ENCODE results near the gene ANKRD34A. TPM values are rescaled to one million over a fixed set of nuclear protein-coding genes. Genes with fewer than 3 reads are reported as not detected.

Gene ANKRD34A
- total and polyA plus RNA-seq, 2 donors (not counting 1 experiment from before 2014, with no cell fraction given) = 1.2 to 1.9 TPM

- H3K79me2 ChIP-seq (ENCODE audit: control insufficient read depth, insufficient read depth, low read length) = no peaks in the 10 kb centered on the region
- no peak overlapping the region for H3K27ac ChIP-seq (ENCODE audit: insufficient read depth, low read length)
- no peak for DNase-seq (ENCODE audit: low read depth in 2 of 2)
- H2AFZ ChIP-seq (ENCODE audit: low read length) = no peak overlapping the region
- no peak for TF ChIP-seq CTCF (conservative IDR thresholded peaks at IDR 0.05 in 1 of 2, IDR thresholded peaks at IDR 0.05 in 1 of 2; ENCODE audit: low read depth in 1 of 2, low read length in 2 of 2)
- no peak for TF ChIP-seq EZH2 (IDR thresholded peaks at IDR 0.05; ENCODE audit: low read length, missing control alignments)
- no peaks in the 10 kb centered on the region for H3K36me3 ChIP-seq (ENCODE audit: control insufficient read depth, insufficient read depth, low read length)
- H3K27me3 ChIP-seq (ENCODE audit: control insufficient read depth, insufficient read depth, low read length) = no peaks in the 10 kb centered on the region
- H3K4me3 ChIP-seq (replicated peaks in 1 of 4; ENCODE audit: control extremely low read depth in 1 of 4, insufficient read depth in 1 of 4, low read depth in 3 of 4, low read length in 4 of 4) = no peak overlapping the region
- no peaks in the 10 kb centered on the region for H4K20me1 ChIP-seq (ENCODE audit: control insufficient read depth, extremely low read depth, insufficient read depth, low read length)
- no peak overlapping the region for H3K4me2 ChIP-seq (ENCODE audit: extremely low read depth, insufficient read depth, low read length)
- H3K4me1 ChIP-seq (ENCODE audit: control insufficient read depth, extremely low read depth, insufficient read depth, low read length) = peaks cover 17% of the 10 kb centered on the region
- H3K9ac ChIP-seq (ENCODE audit: insufficient read depth, low read length) = no peak overlapping the region
- no peaks in the 10 kb centered on the region for H3K9me3 ChIP-seq (ENCODE audit: control insufficient read depth, insufficient read depth, low read depth, low read length)
Observed at GRCh38 chr1:145967288-145967687, 2.9 kb upstream of the ANKRD34A start.

- no peak overlapping the region for H3K9ac ChIP-seq (ENCODE audit: insufficient read depth, low read length)
- H3K27me3 ChIP-seq (ENCODE audit: control insufficient read depth, insufficient read depth, low read length) = no peaks in the 10 kb centered on the region
- no peak for DNase-seq (ENCODE audit: low read depth in 2 of 2)
- peak overlapping the region; percentile 70 for H3K4me2 ChIP-seq (ENCODE audit: extremely low read depth, insufficient read depth, low read length)
- no peaks in the 10 kb centered on the region for H4K20me1 ChIP-seq (ENCODE audit: control insufficient read depth, extremely low read depth, insufficient read depth, low read length)
- H3K79me2 ChIP-seq (ENCODE audit: control insufficient read depth, insufficient read depth, low read length) = peaks cover 2% of the 10 kb centered on the region
- no peak overlapping the region for H3K27ac ChIP-seq (ENCODE audit: insufficient read depth, low read length)
- H3K4me3 ChIP-seq (replicated peaks in 1 of 4; ENCODE audit: control extremely low read depth in 1 of 4, insufficient read depth in 1 of 4, low read depth in 3 of 4, low read length in 4 of 4) = peak overlapping the region; percentile 65 to 92 (median 74)
- H3K9me3 ChIP-seq (ENCODE audit: control insufficient read depth, insufficient read depth, low read depth, low read length) = no peaks in the 10 kb centered on the region
- peaks cover 29% of the 10 kb centered on the region for H3K4me1 ChIP-seq (ENCODE audit: control insufficient read depth, extremely low read depth, insufficient read depth, low read length)
- H2AFZ ChIP-seq (ENCODE audit: low read length) = no peak overlapping the region
- H3K36me3 ChIP-seq (ENCODE audit: control insufficient read depth, insufficient read depth, low read length) = peaks cover 1% of the 10 kb centered on the region
- no peak for TF ChIP-seq EZH2 (IDR thresholded peaks at IDR 0.05; ENCODE audit: low read length, missing control alignments)
- TF ChIP-seq CTCF (conservative IDR thresholded peaks at IDR 0.05 in 1 of 2, IDR thresholded peaks at IDR 0.05 in 1 of 2; ENCODE audit: low read depth in 1 of 2, low read length in 2 of 2) = no peak
Observed at GRCh38 chr1:145965119-145965744, 857 bp upstream of the ANKRD34A start.

- Histone ChIP-seq H3K4me1 (ENCODE audit: control insufficient read depth, extremely low read depth, insufficient read depth, low read length) (peaks cover 29% of the 10 kb centered on the region), H3K9me3 (ENCODE audit: control insufficient read depth, insufficient read depth, low read depth, low read length) (no peaks in the 10 kb centered on the region), H4K20me1 (ENCODE audit: control insufficient read depth, extremely low read depth, insufficient read depth, low read length) (no peaks in the 10 kb centered on the region), H3K27ac (ENCODE audit: insufficient read depth, low read length) (peak overlapping the region; percentile 87), H3K4me3 (replicated peaks in 1 of 4; ENCODE audit: control extremely low read depth in 1 of 4, insufficient read depth in 1 of 4, low read depth in 3 of 4, low read length in 4 of 4) (peak overlapping the region; percentile 65 to 92 (median 74)), H3K79me2 (ENCODE audit: control insufficient read depth, insufficient read depth, low read length) (peaks cover 2% of the 10 kb centered on the region), H3K4me2 (ENCODE audit: extremely low read depth, insufficient read depth, low read length) (peak overlapping the region; percentile 82), H3K9ac (ENCODE audit: insufficient read depth, low read length) (peak overlapping the region; percentile 36), H2AFZ (ENCODE audit: low read length) (peak overlapping the region; percentile 89), H3K27me3 (ENCODE audit: control insufficient read depth, insufficient read depth, low read length) (no peaks in the 10 kb centered on the region), H3K36me3 (ENCODE audit: control insufficient read depth, insufficient read depth, low read length) (peaks cover 1% of the 10 kb centered on the region)
- TF ChIP-seq CTCF (conservative IDR thresholded peaks at IDR 0.05 in 1 of 2, IDR thresholded peaks at IDR 0.05 in 1 of 2; ENCODE audit: low read depth in 1 of 2, low read length in 2 of 2) (no peak), EZH2 (IDR thresholded peaks at IDR 0.05; ENCODE audit: low read length, missing control alignments) (no peak)
- DNase-seq (ENCODE audit: low read depth in 2 of 2) = peak in 1 of 2 donors; percentile 80
Observed at GRCh38 chr1:145963265-145964019, 933 bp downstream of the ANKRD34A start.

Data from fibroblast of lung (primary cell).